GM23338 (cell line): ENCODE data around the gene PTPRN2. TPM values are rescaled to one million over a fixed set of nuclear protein-coding genes. Genes with fewer than 3 reads are reported as not detected.

Experiments used
- ATAC-seq: fragments of 200-7000 bp; cut with Tn5 transposase; 3 replicates; pipeline ENCODE4 v1.9.1; 2020
- DNase-seq: peaks from one replicate; pipeline ENCODE4 v3.0.0-alpha.2; 2015; ENCODE audit warnings: low spot score
- H2AFZ ChIP-seq: fragments of 200-600 bp; sonication (generic); 2 replicates; pipeline ENCODE4 v1.8.0; 2016; ENCODE audit warnings: antibody characterized with exemption, mild to moderate bottlenecking, moderate library complexity
- H3F3A ChIP-seq: fragments of 200-600 bp; sonication (generic); replicated peaks from 2 replicates; pipeline ENCODE4 v1.8.0; 2017; ENCODE audit warnings: antibody characterized with exemption, mixed run types, low read depth
- H3K27ac ChIP-seq: fragments of 200-600 bp; sonication (generic); 2 replicates; pipeline ENCODE4 v1.6.1; 2016; ENCODE audit warnings: low read depth
- H3K27me3 ChIP-seq: fragments of 200-600 bp; sonication (generic); 2 replicates; pipeline ENCODE4 v1.8.0; 2016; ENCODE audit warnings: mild to moderate bottlenecking, mixed run types, moderate library complexity; ENCODE audit not compliant: insufficient read depth
- H3K36me3 ChIP-seq: fragments of 200-600 bp; sonication (generic); 2 replicates; pipeline ENCODE4 v1.8.0; 2016; ENCODE audit warnings: mild to moderate bottlenecking; ENCODE audit not compliant: insufficient read depth
- H3K4me1 ChIP-seq: fragments of 200-600 bp; sonication (generic); 2 replicates; pipeline ENCODE4 v1.8.0; 2016; ENCODE audit warnings: mild to moderate bottlenecking, moderate library complexity; ENCODE audit not compliant: insufficient read depth
- H3K4me2 ChIP-seq: fragments of 200-600 bp; sonication (generic); 2 replicates; pipeline ENCODE4 v1.7.1; 2017; ENCODE audit warnings: mixed run types
- H3K4me3 ChIP-seq: fragments of 200-600 bp; sonication (generic); 2 replicates; pipeline ENCODE4 v1.6.1; 2016; ENCODE audit warnings: mixed run types
- H3K79me2 ChIP-seq: fragments of 200-600 bp; sonication (generic); replicated peaks from 2 replicates; pipeline ENCODE4 v1.8.0; 2017; ENCODE audit warnings: mild to moderate bottlenecking; ENCODE audit not compliant: insufficient read depth
- H3K9me2 ChIP-seq: fragments of 200-600 bp; sonication (generic); 2 replicates; pipeline ENCODE4 v1.8.0; 2017; ENCODE audit not compliant: insufficient read depth
- H4K20me1 ChIP-seq: fragments of 200-600 bp; sonication (generic); replicated peaks from 2 replicates; pipeline ENCODE4 v1.8.0; 2017; ENCODE audit warnings: mild to moderate bottlenecking; ENCODE audit not compliant: insufficient read depth
- H3K27ac Mint-ChIP-seq: 2 replicates; pipeline ENCODE4 v1.8.0; 2020; ENCODE audit warnings: inconsistent platforms, mild to moderate bottlenecking, moderate library complexity, mixed read lengths
- H3K27me3 Mint-ChIP-seq: 3 replicates; pipeline ENCODE4 v1.8.0; 2022; ENCODE audit warnings: low read depth, mild to moderate bottlenecking, moderate library complexity, mixed read lengths, inconsistent platforms; ENCODE audit not compliant: insufficient read depth, poor library complexity
- H3K36me3 Mint-ChIP-seq: 3 replicates; pipeline ENCODE4 v1.8.0; 2021; ENCODE audit warnings: low read depth, mild to moderate bottlenecking, inconsistent platforms, moderate library complexity, mixed read lengths
- H3K4me1 Mint-ChIP-seq: 3 replicates; pipeline ENCODE4 v1.8.0; 2020; ENCODE audit warnings: mild to moderate bottlenecking, inconsistent platforms, mixed read lengths
- H3K4me3 Mint-ChIP-seq: 3 replicates; pipeline ENCODE4 v1.8.0; 2021; ENCODE audit warnings: moderate library complexity, mild to moderate bottlenecking, inconsistent platforms, mixed read lengths
- H3K9me3 Mint-ChIP-seq: 3 replicates; pipeline ENCODE4 v1.8.0; 2020; ENCODE audit warnings: moderate library complexity, mild to moderate bottlenecking, inconsistent platforms, mixed read lengths
- CREB1 ChIP-seq: fragments of 250-450 bp; sonication (Bioruptor Pico); IDR thresholded peaks from 2 replicates; pipeline ENCODE4 v1.5.0; 2020; ENCODE audit warnings: low read depth, mild to moderate bottlenecking, moderate library complexity
- EZH2 ChIP-seq: fragments of 200-600 bp; sonication (generic); IDR thresholded peaks from one replicate; pipeline ENCODE4 v1.8.0; 2017; ENCODE audit warnings: antibody characterized with exemption, mild to moderate bottlenecking, low read depth; ENCODE audit not compliant: unreplicated experiment
- JUNB ChIP-seq: IDR thresholded peaks from one replicate; pipeline ENCODE4 v1.6.1; 2016; ENCODE audit warnings: antibody characterized with exemption; ENCODE audit not compliant: unreplicated experiment
- NANOG ChIP-seq: IDR thresholded peaks from 2 replicates; pipeline ENCODE4 v1.6.1; 2016; ENCODE audit warnings: antibody characterized with exemption, borderline replicate concordance
- POLR2AphosphoS5 ChIP-seq: IDR thresholded peaks from 2 replicates; pipeline ENCODE4 v1.6.1; 2016; ENCODE audit warnings: antibody characterized with exemption, low read depth
- ZNF114 ChIP-seq: fragments of 250-450 bp; sonication (Bioruptor Pico); IDR thresholded peaks from 2 replicates; pipeline ENCODE4 v1.5.0; 2020; ENCODE audit warnings: mild to moderate bottlenecking, moderate library complexity
- ZNF331 ChIP-seq: fragments of 250-450 bp; sonication (Bioruptor Pico); IDR thresholded peaks from 2 replicates; pipeline ENCODE4 v1.5.0; 2020; ENCODE audit warnings: low read depth, mild to moderate bottlenecking, moderate library complexity
- ZNF462 ChIP-seq: fragments of 250-450 bp; sonication (Bioruptor Pico); IDR thresholded peaks from 2 replicates; pipeline ENCODE4 v1.5.0; 2020; ENCODE audit warnings: mild to moderate bottlenecking, moderate library complexity
- polyA plus RNA-seq: library from polyadenylated mRNA; unstranded; fragments of >200 nt; fragmentation: Nextera tagmentation; extraction: Ambion mirVana; gene quantifications from 2 replicates; pipeline ENCODE4 v1.2.1, GENCODE V29; 2016
- total RNA-seq: library from RNA; depleted of rRNA; stranded (reverse); fragments of >200 nt; shearing (Covaris generic); gene quantifications from 2 replicates; pipeline ENCODE4 v1.2.3, GENCODE V29; 2014

The PTPRN2 gene
- total and polyA plus RNA-seq, 2 experiments from 2014 or later: 0.87 to 4.0 TPM

- Histone ChIP-seq H3K36me3 (peaks cover 10% of the 10 kb centered on the region; the same call in 1 of the 2 replicates), H3K9me2 (no peaks in the 10 kb centered on the region), H3K4me1 (no peaks in the 10 kb centered on the region), H3K79me2 (no peaks in the 10 kb centered on the region), H3K27ac (no peak overlapping the region), H3F3A (no peaks in the 10 kb centered on the region), H2AFZ (no peak overlapping the region), H3K27me3 (no peaks in the 10 kb centered on the region), H3K4me2 (no peak overlapping the region), H3K4me3 (no peak overlapping the region), H4K20me1 (no peaks in the 10 kb centered on the region)
- DNase-seq (no peak), ATAC-seq (no peak)
- Mint-ChIP-seq H3K4me3 (no peak overlapping the region), H3K27ac (no peak overlapping the region), H3K9me3 (peaks cover 100% of the 10 kb centered on the region), H3K4me1 (no peaks in the 10 kb centered on the region), H3K27me3 (peaks cover 4% of the 10 kb centered on the region), H3K36me3 (peaks cover 37% of the 10 kb centered on the region)
- no peak for TF ChIP-seq ZNF114 (CRISPR knock-in tag)
- no peak for TF ChIP-seq NANOG
- no peak for TF ChIP-seq EZH2
- TF ChIP-seq POLR2AphosphoS5: no peak
- no peak for TF ChIP-seq CREB1 (CRISPR knock-in tag)
- TF ChIP-seq JUNB: no peak
- no peak for TF ChIP-seq ZNF331
- no peak for TF ChIP-seq ZNF462 (CRISPR knock-in tag)
Observed at GRCh38 chr7:158289231-158289630, 298.4 kb downstream of the PTPRN2 start.
